A549 (cell line): ENCODE measurements around the gene FSD2.

Source experiments
- BHLHE40 ChIP-seq: IDR thresholded peaks from 2 replicates; pipeline ENCODE4 v1.6.1; 2012; ENCODE audit warnings: low read depth, low read length, inconsistent platforms
- CTCF ChIP-seq: fragments of >200 bp; sonication (Bioruptor Twin); formaldehyde crosslinking; IDR thresholded peaks from 3 replicates; pipeline ENCODE4 v1.5.1; 2016
- EP300 ChIP-seq, 2 experiments: fragments of >200 bp; sonication (Bioruptor Twin); formaldehyde crosslinking; IDR thresholded peaks; 2 replicates in 1 of 2; 3 replicates in 1 of 2; pipeline ENCODE4 v1.6.1; 2016 to 2017
- JUN ChIP-seq, 2 experiments: fragments of >200 bp; sonication (Bioruptor Twin); formaldehyde crosslinking; IDR thresholded peaks; 2 replicates in 1 of 2; 3 replicates in 1 of 2; pipeline ENCODE4 v1.6.1; 2016 to 2017
- MAX ChIP-seq: IDR thresholded peaks from 2 replicates; pipeline ENCODE4 v1.6.1; 2012
- MAZ ChIP-seq: fragments of 150-350 bp; IDR thresholded peaks from 2 replicates; pipeline ENCODE4 v1.6.1; 2014; ENCODE audit warnings: antibody characterized with exemption, low read depth, low read length, borderline replicate concordance
- POLR2A ChIP-seq: IDR thresholded peaks from 2 replicates; pipeline ENCODE4 v1.6.1; 2012; ENCODE audit warnings: mild to moderate bottlenecking, low read length
- REST ChIP-seq: fragments of 200-600 bp; sonication (generic); IDR thresholded peaks from 2 replicates; pipeline ENCODE4 v1.6.1; 2016; ENCODE audit warnings: antibody characterized with exemption, mild to moderate bottlenecking, moderate library complexity
- RFX5 ChIP-seq: fragments of 450-650 bp; IDR thresholded peaks from 2 replicates; pipeline ENCODE4 v1.7.1; 2014; ENCODE audit warnings: antibody characterized with exemption, mild to moderate bottlenecking, moderate library complexity
- RNF2 ChIP-seq: fragments of 200-600 bp; sonication (generic); IDR thresholded peaks from 2 replicates; pipeline ENCODE4 v1.6.1; 2016; ENCODE audit warnings: low read depth, mild to moderate bottlenecking, antibody characterized with exemption, moderate library complexity, borderline replicate concordance
- TP53 ChIP-seq: fragments of 250-450 bp; sonication (Bioruptor Pico); IDR thresholded peaks from 2 replicates; pipeline ENCODE4 v1.5.0; 2021; ENCODE audit warnings: mild to moderate bottlenecking, moderate library complexity
- TF ChIP-seq, protein P1 (sequence below): fragments of 250-450 bp; sonication (Bioruptor Pico); IDR thresholded peaks from 2 replicates; pipeline ENCODE4 v1.5.0; 2021; ENCODE audit warnings: mild to moderate bottlenecking, moderate library complexity, borderline replicate concordance

DNA sequence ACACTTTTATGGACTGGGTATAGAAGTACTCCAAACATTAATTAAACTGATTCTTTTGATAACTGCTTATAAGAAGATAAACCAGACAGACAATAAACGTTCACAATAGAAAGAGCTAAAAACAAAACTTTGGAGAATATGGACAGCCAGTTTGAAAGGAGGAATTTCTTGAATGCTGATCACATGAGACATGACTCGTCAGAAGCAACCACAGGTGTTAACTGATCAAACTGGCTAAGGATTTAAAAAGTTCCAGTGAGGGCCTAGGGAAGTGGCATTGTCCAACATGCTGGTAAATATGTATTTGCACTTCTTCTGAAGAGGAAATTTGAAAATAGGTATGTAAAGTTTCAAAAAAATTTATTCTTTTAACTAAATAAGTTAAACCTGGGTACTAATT lies 66.8 kb downstream of the FSD2 start:
- TF ChIP-seq RFX5, result no peak
- TF ChIP-seq RNF2, result no peak
- no peak for TF ChIP-seq POLR2A
- TF ChIP-seq REST, result no peak
- no peak for TF ChIP-seq CTCF
- TF ChIP-seq, protein P1, sequence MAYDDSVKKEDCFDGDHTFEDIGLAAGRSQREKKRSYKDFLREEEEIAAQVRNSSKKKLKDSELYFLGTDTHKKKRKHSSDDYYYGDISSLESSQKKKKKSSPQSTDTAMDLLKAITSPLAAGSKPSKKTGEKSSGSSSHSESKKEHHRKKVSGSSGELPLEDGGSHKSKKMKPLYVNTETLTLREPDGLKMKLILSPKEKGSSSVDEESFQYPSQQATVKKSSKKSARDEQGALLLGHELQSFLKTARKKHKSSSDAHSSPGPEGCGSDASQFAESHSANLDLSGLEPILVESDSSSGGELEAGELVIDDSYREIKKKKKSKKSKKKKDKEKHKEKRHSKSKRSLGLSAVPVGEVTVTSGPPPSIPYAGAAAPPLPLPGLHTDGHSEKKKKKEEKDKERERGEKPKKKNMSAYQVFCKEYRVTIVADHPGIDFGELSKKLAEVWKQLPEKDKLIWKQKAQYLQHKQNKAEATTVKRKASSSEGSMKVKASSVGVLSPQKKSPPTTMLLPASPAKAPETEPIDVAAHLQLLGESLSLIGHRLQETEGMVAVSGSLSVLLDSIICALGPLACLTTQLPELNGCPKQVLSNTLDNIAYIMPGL, result no peak
- no peak for TF ChIP-seq MAZ
- no peak for TF ChIP-seq JUN (IDR thresholded peaks at IDR 0.05)
- TF ChIP-seq EP300 (IDR thresholded peaks at IDR 0.05), result no peak
- TF ChIP-seq MAX, result no peak
- TF ChIP-seq BHLHE40, result no peak
- TF ChIP-seq TP53, result no peak
